ENCODE data around the gene RAPGEF3. TPM values are rescaled to one million over a fixed set of nuclear protein-coding genes. Genes with fewer than 3 reads are reported as not detected.

RAPGEF3 gene
- total and polyA plus RNA-seq, 4 donors: 8.3 to 40.4 (median 18.9) TPM

DNA sequence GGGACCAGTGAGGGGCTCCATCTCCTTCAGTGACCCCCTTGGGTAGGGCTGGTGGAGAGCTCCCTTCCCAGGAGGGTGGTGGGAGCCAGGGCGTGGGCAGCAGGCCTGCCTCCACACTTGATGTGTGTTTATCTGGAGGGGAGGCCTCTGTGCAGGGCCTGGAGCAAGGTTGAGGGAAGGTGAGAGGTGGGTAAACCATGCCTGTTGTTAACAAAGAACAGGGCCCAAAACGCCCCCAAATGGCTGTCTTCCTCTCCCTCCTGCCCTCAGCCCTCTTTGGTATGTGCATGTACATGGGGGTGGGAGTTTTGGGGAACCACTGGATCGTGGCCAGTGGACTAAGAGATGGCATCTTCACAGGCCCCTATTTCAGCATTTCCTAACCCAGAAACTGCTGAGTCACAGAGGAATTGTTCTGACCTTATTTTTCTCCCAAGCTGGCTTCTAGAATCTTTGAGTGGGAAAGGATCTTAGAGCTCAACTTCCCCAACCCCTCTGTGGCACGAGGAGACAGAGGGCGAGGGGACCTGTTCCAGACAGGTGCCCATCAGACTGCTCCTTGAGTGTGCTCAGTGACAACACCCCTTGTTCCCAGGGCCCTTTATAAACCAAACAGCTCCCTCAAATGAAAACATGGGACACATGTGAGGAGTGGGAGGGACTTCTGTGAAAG is 17.9 kb upstream of the RAPGEF3 start:
- ATAC-seq (ENCODE audit: insufficient read depth, low FRiP score) (no peak), DNase-seq (no peak)
- peaks cover 0 to 40% (median 0%) of the 10 kb centered on the region in 5 donors for H3K4me1 ChIP-seq (ENCODE audit: control insufficient read depth in 5 of 5, insufficient read depth in 5 of 5, low read length in 5 of 5)
- H3K4me3 ChIP-seq: no peak overlapping the region
- H3K9me3 ChIP-seq (ENCODE audit: control insufficient read depth in 4 of 4, insufficient read depth in 3 of 4, low read length in 3 of 4): no peaks in the 10 kb centered on the region
- peaks cover 0 to 6% (median 0%) of the 10 kb centered on the region in 3 donors for H3K27me3 ChIP-seq (ENCODE audit: control insufficient read depth in 3 of 3, insufficient read depth in 3 of 3, low read length in 2 of 3)
- H3K36me3 ChIP-seq (ENCODE audit: control insufficient read depth in 4 of 4, insufficient read depth in 4 of 4, low read length in 4 of 4): peaks cover 0 to 8% (median 0%) of the 10 kb centered on the region in 4 donors
- TF ChIP-seq CTCF (IDR thresholded peaks at IDR 0.05; ENCODE audit: control extremely low read depth, extremely low read depth): no peak
- 36 to 55% methylated on average over 5 of the region's 5 CpGs for WGBS, 2 donors
- peak overlapping the region in 1 of 2 donors; percentile 70 for H3K27ac ChIP-seq (ENCODE audit: low read depth in 1 of 2, low read length in 1 of 2)
- H3K9ac ChIP-seq (ENCODE audit: insufficient read depth in 1 of 2, low read length in 2 of 2): no peak overlapping the region

DNA sequence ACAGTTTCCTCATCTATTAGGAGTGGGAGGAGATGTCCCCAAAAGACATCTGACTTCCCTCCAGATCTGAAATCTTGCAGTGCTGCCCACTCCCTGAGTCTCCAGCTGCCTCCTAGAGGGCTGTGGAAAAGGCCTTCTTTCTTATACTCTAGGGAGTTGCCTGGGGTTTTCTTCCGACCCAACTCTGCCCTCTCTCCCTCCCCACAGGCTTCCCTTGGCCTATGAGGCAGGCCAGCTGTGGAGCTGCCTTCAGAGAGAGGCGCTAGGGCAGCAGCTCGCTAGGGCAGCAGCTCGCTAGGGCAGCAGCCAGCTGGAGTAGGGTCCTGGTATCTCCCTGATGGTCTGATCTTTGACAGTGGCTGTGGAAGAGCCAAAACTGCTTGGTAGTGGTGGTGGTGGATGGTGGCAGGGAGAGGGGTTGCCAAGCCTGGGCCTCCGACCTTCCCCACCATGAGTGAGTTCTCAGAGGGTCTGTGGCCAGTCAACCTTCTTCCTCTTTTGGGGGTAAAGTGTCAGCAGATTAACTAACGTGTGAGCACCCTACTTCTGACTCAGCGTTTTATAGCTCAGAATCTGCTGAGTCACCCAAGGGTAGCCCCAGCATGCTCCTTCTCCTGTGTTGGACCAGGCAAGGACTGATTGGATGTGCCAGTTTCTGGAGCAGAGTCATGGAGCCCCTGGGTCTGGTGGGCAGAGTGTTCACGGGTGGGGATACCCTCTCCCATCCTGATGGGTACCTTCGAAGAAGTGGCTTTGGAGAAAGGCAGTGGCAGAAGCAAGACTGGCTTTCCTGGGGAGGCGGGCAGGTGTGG is 16.6 kb upstream of the RAPGEF3 start:
- Histone ChIP-seq H3K9me3 (ENCODE audit: control insufficient read depth in 4 of 4, insufficient read depth in 3 of 4, low read length in 3 of 4) (no peaks in the 10 kb centered on the region), H3K27me3 (ENCODE audit: control insufficient read depth in 3 of 3, insufficient read depth in 3 of 3, low read length in 2 of 3) (peaks cover 0 to 6% (median 0%) of the 10 kb centered on the region in 3 donors), H3K9ac (ENCODE audit: insufficient read depth in 1 of 2, low read length in 2 of 2) (no peak overlapping the region), H3K4me1 (ENCODE audit: control insufficient read depth in 5 of 5, insufficient read depth in 5 of 5, low read length in 5 of 5) (peaks cover 0 to 40% (median 0%) of the 10 kb centered on the region in 5 donors), H3K4me3 (no peak overlapping the region), H3K27ac (ENCODE audit: low read depth in 1 of 2, low read length in 1 of 2) (peak overlapping the region in 1 of 2 donors; percentile 27), H3K36me3 (ENCODE audit: control insufficient read depth in 4 of 4, insufficient read depth in 4 of 4, low read length in 4 of 4) (peaks cover 0 to 2% (median 0%) of the 10 kb centered on the region in 4 donors)
- TF ChIP-seq CTCF (IDR thresholded peaks at IDR 0.05; ENCODE audit: control extremely low read depth, extremely low read depth): no peak
- ATAC-seq (ENCODE audit: insufficient read depth, low FRiP score) (no peak), DNase-seq (peak in 2 of 3 donors; percentile 32 to 37)
- WGBS, 2 donors: 49 to 66% methylated on average over 10 of the region's 10 CpGs

GRCh38 chr12:47774663-47775062 is 16.0 kb upstream of the RAPGEF3 start:
- TF ChIP-seq CTCF (IDR thresholded peaks at IDR 0.05; ENCODE audit: control extremely low read depth, extremely low read depth): no peak
- H3K9me3 ChIP-seq (ENCODE audit: control insufficient read depth in 4 of 4, insufficient read depth in 3 of 4, low read length in 3 of 4): no peaks in the 10 kb centered on the region
- ATAC-seq (ENCODE audit: insufficient read depth, low FRiP score) (no peak), DNase-seq (no peak)
- peaks cover 0 to 40% (median 0%) of the 10 kb centered on the region in 5 donors for H3K4me1 ChIP-seq (ENCODE audit: control insufficient read depth in 5 of 5, insufficient read depth in 5 of 5, low read length in 5 of 5)
- H3K4me3 ChIP-seq: no peak overlapping the region
- H3K36me3 ChIP-seq (ENCODE audit: control insufficient read depth in 4 of 4, insufficient read depth in 4 of 4, low read length in 4 of 4): no peaks in the 10 kb centered on the region
- peaks cover 0 to 6% (median 0%) of the 10 kb centered on the region in 3 donors for H3K27me3 ChIP-seq (ENCODE audit: control insufficient read depth in 3 of 3, insufficient read depth in 3 of 3, low read length in 2 of 3)
- no peak overlapping the region for H3K9ac ChIP-seq (ENCODE audit: insufficient read depth in 1 of 2, low read length in 2 of 2)
- WGBS, 2 donors: 92 to 94% methylated on average over 7 of the region's 7 CpGs
- H3K27ac ChIP-seq (ENCODE audit: low read depth in 1 of 2, low read length in 1 of 2): peak overlapping the region in 1 of 2 donors; percentile 27

Measured in lung (tissue), 12 donors.